ENCODE measurements around the gene CCDC142. TPM values are rescaled to one million over a fixed set of nuclear protein-coding genes. Genes with fewer than 3 reads are reported as not detected.

Gene CCDC142, protein sequence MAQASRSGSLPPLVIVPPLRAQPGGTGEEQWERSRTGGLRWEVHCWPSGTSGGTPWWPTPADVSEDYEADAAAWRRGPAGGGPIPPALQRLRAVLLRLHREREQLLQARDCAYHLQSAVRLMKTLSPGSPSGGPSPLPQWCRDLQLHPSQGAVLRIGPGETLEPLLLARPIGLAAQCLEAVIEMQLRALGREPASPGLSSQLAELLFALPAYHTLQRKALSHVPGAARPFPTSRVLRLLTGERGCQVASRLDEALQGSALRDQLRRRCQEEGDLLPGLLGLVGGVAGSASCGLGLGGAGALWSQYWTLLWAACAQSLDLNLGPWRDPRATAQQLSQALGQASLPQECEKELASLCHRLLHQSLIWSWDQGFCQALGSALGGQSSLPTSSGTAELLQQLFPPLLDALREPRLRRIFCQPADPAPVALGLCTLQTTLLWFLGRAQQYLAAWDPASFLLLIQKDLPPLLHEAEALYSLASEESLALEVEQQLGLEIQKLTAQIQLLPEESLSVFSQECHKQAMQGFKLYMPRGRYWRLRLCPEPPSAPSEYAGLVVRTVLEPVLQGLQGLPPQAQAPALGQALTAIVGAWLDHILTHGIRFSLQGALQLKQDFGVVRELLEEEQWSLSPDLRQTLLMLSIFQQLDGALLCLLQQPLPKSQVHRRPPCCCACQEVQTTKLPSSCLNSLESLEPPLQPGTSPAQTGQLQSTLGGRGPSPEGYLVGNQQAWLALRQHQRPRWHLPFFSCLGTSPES
- 1 to 10 TPM; 6.8 to 8.8 TPM for total RNA-seq
- long read RNA-seq, partial matches to known transcripts: 5 of 11 reads
- long read RNA-seq, other reads (novel, unspliced or antisense): 1 of 11 reads

DNA sequence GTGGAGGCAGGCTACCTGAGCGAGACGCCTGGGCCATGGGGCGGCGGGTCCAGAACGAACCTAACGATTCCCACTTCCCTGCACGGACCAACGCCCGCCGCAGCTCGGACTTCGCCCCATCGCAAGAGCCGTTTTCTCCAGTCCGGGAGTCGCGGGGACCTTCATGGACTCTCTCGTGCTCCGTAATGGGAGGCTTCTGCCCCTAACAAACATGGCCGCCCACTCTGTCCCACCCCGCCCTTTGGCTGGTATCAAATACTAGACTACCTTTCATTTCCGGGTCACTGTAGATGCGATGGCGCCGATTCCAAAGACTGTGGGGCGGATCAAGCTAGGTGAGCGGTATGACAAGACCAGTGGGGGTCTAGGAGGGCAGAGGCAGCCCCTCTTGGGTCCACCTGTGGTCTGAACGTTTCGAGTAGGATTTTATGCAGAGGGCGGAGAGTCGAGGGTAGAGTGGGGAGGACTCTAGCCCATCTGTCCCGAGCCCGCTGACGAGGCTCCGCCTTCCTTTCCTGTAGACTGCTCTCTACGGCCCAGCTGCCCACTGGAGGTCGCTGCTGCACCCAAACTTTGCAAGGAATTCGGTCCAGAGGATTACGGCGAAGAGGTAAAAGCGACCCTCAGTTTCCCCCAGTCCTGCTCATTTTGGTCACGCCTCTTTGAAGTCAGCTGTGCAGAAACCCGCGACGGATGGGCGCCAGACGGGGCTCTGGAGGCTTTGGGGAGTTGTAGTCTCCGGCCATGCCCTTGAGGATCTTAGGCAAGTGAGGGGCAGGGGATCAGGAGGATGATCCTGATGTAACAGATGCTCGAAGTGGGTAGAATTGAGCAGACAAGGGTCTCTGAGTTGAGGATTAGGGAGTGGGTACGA is at the start of gene CCDC142, which contains the start of gene TTC31:
Gene CCDC142 (minus strand): TSS at position 198 of the 874 bp plus-strand sequence. CDS start 161 bp downstream, at position 37.
Gene TTC31 (plus strand): TSS at position 281 of the 874 bp plus-strand sequence. CDS start 15 bp downstream, at position 296.
- ATAC-seq: peak; percentile 98 to 99
- intact Hi-C loops (cut with DNase I): loop anchor here (2.0 to 10.0 kb wide), 2 partner anchors 102 to 104 kb away; no protein-coding TSS in a partner anchor
- peak; percentile 97 for DNase-seq

DNA sequence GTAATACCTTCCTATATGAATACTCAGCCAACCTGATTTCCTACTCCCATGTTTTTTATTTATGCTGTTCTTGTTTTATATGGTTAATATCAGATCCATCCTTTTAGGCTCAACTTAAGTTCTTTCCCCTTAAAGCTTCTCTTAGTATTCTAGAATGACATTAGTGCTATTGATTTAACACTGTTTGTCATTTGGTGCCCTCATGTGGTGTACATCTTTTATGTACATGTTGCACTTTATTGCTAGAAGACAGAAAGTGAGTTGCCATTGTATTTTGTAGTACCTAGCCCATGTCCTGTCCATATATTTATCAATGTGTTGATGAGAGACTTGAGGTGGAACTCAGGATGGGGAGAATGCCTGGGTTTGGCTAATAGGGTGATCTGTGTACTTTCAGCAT is 49.4 kb upstream of the CCDC142 start:
- intact Hi-C loops (cut with DNase I): loop anchor here in 1 of 2 donors (5.0 kb wide), 1 partner anchor 55 kb away; no protein-coding TSS in a partner anchor

DNA sequence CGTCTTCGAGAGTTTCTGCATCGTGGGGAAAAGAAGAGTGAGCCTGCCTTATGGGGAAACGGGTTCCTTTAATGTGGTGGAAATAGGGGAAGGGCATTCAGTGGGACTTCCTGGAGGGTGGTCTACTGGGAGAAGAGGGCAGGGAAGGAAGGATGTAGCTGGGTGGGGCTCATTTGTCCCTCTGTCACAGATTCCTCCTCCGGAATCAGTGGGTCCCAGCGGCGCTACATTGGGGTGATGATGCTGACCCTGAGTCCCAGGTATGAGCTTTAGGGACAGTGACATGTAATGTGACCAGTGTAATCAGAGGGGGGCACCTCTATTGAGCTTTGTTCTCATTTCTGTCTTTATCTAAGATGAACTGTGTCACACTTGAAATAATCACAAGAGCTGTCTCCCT is 48.9 kb upstream of the CCDC142 start:
- DNase-seq (no peak), ATAC-seq (no peak)
- intact Hi-C loops (cut with DNase I): loop anchor here in 1 of 2 donors (5.0 kb wide), 1 partner anchor 56 kb away; no protein-coding TSS in a partner anchor

More for the DNA sequence above, 49.4 kb upstream of the CCDC142 start:
- ATAC-seq (no peak), DNase-seq (no peak)

DNA sequence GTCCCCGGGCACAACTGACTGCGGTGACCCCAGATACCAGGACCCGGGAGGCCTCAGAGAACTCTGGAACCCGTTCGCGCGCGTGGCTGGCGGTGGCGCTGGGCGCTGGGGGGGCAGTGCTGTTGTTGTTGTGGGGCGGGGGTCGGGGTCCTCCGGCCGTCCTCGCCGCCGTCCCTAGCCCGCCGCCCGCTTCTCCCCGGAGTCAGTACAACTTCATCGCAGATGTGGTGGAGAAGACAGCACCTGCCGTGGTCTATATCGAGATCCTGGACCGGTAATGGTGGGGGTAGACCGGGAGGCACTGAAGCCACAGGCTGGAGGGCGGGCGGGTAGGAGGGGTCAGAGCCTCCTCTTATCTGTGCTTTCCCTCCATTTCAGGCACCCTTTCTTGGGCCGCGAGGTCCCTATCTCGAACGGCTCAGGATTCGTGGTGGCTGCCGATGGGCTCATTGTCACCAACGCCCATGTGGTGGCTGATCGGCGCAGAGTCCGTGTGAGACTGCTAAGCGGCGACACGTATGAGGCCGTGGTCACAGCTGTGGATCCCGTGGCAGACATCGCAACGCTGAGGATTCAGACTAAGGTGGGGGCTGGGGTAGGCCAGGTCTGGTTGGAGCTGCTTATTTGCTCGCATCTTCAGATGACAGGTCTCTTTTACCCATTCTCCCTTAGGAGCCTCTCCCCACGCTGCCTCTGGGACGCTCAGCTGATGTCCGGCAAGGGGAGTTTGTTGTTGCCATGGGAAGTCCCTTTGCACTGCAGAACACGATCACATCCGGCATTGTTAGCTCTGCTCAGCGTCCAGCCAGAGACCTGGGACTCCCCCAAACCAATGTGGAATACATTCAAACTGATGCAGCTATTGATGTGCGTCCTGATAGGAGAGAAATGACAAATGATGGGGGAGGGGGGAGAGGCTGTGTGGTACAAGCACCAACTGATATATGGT is 47.7 kb upstream of the CCDC142 start:
- DNase-seq: no peak
- intact Hi-C loops (cut with DNase I): loop anchor here in 1 of 2 donors (5.0 kb wide), 1 partner anchor 57 kb away; no protein-coding TSS in a partner anchor
- ATAC-seq: peak; percentile 34 to 53

DNA sequence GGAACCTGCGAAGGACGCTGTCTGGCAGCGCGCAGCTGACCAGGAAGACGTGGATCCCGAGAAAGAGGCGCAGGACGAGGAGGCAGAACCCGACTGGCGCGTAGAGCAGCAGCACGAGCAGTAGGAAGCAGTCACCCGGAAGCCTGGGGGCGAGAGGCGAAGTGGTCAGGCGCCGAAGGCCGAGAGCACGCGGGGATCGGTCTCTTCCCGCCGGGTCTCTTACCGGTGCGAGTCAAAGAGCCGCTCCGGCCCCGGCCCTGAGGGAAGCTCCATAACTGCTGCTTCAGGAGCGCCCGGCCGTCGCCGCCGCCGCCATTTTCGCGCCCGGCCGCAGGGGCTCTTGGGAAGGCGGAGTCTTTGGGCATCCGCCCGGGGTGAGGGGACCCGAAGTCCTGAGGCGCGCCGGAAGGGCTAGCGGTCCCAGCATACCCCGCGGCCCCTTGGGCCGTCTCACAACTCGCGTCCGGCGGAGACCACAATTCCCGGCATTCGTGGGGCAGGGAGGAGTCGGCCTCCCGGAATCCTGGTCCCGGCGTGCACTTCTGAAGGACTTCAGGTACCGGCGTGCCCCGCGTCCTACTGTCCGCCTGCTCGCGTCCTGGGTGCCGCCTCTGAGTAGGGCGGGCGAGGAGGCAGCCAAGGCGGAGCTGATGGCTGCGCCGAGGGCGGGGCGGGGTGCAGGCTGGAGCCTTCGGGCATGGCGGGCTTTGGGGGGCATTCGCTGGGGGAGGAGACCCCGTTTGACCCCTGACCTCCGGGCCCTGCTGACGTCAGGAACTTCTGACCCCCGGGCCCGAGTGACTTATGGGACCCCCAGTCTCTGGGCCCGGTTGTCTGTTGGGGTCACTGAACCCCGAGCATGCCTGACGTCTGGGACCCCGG is 46.8 kb upstream of the CCDC142 start, which contains the start of the genes AUP1 and HTRA2:
Gene AUP1 (minus strand): TSS at position 350 of the 882 bp plus-strand sequence. CDS start 77 bp downstream, at position 273.
Gene HTRA2 (plus strand): TSS at position 577 of the 882 bp plus-strand sequence. CDS start 74 bp downstream, at position 651.
- intact Hi-C loops (cut with DNase I): loop anchor here in 1 of 2 donors (2.0 to 5.0 kb wide), 2 partner anchors 19 to 58 kb away; no protein-coding TSS in a partner anchor
- ATAC-seq (peak; percentile 95 to 97), DNase-seq (peak; percentile 99)

DNA sequence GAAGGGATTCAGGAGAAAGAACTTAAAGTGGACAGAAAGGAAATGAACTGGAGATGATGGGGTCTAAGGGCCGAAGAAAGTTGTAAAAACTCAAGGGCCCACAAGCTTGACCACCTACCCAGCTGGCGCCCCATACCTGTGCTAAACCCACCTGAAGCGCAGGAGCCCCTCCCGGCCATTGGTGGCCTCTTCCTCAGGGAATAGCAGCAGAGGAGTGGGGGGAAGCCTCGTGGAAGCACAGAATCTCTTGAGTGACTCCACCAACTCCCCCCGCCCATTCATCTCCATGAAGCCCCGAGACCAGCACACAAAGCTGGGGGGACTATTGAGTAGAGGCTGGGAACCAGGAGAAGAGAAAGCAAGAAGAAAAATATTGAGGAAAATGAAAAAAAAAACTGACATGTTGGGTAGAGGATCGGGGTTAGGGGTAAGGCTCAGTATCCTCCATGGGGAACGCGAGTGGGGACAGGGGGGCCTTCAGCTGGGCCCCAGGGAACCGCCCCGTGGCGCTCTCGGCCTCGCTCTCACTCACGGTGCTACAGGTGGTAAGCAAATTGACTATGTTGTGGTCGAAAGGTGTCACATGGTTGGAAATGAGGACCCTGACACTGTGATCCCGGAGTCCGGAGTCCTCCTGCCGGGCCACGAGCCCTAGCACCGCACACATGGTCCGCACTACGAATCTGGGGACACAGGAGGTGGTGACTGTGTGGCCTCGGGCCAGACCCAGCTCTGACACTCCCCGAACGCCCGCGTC is 46.0 kb upstream of the CCDC142 start:
- DNase-seq (no peak), ATAC-seq (peak; percentile 0 to 1)
- intact Hi-C loops (cut with DNase I): loop anchor here in 1 of 2 donors (2.0 kb wide), 1 partner anchor 18 kb away; no protein-coding TSS in a partner anchor

DNA sequence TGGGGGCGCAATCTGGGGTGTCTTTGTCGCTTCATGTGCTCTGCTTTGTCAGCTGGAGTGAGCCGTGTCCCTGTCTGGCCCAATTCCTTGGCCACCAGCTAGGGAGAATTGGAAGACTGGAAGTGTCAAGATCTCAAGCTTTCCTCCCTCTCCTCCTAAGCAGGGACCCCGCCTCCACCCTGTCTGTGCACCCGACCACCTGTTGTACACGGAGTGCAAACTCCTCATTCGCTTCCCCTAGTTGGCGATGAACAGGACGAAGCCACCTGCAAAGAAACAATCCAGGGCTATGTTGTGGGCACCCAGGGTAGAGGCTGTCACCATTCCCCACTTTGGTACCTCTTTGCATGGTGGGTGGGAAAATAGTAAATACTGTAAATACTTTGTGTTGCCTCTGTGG is 44.9 kb upstream of the CCDC142 start:
- ATAC-seq: no peak
- intact Hi-C loops (cut with DNase I): loop anchor here in 1 of 2 donors (2.0 kb wide), 1 partner anchor 17 kb away; no protein-coding TSS in a partner anchor
- DNase-seq: no peak

DNA sequence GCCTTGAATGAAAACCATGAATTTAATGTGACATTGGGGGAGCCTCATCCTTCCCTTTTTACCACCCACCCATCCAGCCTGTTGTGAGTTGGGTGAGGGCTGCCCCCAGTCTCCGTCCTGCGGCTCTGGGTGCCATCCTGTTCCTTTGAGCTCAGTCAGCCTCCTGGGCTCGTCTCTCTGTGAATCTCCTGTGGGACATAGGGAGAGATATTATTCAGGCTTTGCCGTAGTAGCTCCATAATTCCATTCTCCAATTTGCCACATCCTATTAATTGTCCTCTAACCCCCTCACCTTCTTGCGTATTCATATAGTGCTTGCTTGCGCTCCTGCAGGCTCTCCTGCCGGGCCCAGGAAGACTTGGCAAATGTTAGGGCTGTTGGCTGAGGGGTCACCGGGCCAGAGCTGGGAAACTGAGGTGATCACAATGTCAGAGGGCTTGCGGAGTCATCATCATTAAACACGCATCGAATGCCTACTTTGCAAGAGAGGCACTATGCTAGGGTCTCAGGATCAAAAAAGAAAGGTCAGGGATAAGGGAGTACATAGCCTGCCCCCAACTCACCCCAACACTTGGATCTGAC is 43.9 kb upstream of the CCDC142 start:
- intact Hi-C loops (cut with DNase I): no loop called here
- DNase-seq: no peak

DNA sequence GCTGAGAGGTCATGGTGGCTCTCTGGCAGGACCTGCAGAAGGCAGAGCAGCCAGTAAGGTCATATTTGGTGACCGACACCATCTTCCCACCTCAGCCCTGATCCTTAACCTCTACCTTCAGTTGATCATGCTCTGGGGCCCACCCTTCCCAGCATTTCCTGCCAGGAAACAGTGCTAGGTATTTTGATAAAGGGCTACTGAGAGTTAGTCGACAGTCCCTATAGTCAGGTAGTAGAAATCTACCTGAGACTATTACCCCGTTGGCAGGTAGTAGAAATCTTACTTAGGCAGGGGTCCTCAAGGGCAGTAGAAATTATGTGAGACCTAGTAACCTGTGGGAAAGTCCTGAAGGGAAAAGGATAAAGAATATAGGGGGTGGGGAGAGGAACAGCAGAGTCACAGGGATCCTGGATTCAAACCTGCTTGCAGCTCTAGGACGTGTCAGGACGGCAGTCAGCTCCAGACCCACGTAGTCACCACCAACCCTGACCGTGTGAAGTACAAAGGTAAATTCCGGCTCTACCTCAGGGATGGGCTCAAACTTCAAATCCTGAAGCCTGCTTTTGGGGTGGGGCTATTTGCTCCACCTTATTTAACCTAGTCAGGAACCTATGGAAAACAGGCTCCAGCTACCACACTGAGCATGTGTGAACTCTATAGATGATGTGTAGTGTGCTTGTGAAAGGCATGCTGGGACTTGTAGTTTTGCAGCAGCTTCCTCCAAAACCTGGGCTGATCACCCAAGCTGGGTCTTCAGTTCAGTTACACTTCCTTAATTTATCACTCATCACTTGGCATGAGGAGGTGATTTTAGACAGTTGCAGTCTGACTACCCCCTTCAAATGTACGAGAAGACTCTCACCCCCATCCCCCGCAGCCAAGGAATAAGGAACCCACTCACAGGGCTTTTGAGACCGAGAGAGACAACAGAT is 43.2 kb upstream of the CCDC142 start, which contains the start of gene DQX1:
Gene DQX1 (minus strand): TSS at position 515 of the 932 bp plus-strand sequence. CDS start 502 bp downstream, at position 13.
- intact Hi-C loops (cut with DNase I): no loop called here
- ATAC-seq (no peak), DNase-seq (no peak)

More for the DNA sequence above, 43.9 kb upstream of the CCDC142 start:
- ATAC-seq: no peak

DNA sequence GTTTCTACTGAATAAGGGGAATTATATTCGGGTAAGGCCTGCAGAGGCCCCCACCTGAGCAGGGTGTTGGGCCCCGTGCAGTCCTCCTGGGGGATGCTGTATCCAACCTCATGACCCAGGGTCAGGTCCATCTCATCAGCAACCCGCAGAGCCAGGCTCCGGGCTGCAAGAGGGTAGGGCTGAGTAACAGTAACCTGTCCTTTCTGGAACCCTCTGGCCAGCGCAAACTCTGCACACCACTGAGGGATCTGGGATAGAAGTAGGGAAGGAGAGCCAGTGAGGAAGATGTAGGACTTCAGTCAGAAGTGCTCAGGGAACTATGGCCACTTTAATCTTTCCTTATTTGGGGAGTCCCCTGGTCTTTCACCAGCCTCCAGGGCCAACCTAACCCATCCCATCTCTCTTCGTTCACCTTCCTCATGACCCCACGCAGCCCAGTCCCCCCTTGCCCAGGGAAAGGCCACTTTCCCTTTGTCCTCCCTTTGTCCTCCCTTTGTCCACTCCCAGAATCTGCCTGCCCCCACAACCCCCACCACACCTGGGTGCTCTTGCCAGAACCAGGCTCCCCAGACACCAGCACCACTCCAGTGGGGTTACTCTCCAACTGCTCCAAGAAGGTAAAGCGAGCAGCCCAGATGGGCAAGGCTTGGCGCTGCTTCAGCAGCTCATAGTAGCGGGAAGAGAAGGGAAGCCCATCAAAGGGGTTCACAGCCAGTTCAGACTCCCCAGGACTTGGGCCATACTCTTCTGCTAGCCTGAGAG is 42.3 kb upstream of the CCDC142 start:
- intact Hi-C loops (cut with DNase I): no loop called here
- DNase-seq: no peak

DNA sequence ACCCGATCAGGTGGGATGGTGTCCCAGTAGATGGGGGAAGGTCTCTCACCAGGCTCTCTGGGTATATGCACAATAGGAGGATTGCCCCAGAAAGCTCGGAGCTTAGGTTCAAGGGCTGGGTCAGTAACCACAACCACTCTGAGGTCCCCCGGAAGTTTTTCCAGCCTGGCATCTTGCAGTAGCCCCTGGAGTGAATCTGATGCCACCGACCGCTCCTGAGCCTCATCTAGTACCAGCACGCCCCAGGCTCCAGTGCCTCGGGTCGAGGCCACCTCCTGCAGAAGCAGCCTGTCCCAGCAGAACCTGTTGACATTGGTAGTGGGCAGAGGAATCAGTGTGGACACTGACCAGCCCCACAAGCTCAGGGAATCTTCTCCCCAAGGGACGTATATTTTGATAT is 41.2 kb upstream of the CCDC142 start:
- DNase-seq: no peak
- ATAC-seq: no peak
- intact Hi-C loops (cut with DNase I): no loop called here

More for the DNA sequence above, 42.3 kb upstream of the CCDC142 start:
- no peak for ATAC-seq

DNA sequence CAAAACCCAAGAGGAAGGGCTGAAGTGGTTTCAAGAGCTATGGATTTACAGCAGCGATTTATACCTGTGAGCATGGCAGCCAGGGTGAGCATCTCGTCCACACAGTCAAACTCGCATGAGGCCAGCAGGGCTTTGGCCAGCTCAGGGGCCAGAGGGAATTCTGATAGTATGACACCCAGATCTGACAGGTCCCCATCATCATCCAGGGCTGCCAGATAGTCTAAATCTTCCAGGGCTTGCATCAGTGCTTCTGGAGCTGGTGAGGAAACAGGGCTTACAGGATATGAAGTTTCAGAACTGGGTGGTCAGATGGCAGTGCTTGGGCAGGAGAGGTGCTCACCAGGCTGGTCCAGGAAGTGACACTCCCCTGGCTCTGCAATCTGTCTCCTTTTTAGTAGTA is 39.7 kb upstream of the CCDC142 start:
- no peak for DNase-seq
- intact Hi-C loops (cut with DNase I): no loop called here
- no peak for ATAC-seq

DNA sequence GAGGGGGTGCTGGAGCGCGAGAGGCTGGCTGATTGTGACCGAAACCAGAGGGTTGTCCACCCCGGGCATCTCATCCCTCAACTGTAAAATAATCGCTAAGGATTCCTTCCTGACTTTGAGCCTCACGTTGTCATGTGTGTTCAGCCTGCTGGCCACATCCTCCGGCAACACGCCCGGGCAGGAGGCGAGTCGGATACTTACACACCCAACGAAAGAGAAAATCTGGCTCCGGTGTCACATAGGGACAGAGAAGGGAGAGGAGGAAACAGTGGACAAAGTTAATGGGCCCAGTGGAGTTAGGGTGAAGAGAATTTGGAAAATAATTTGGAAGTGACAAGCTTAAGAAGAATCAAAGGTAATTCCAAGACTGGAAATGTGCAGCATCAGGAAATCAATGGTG is 33.9 kb upstream of the CCDC142 start:
- ATAC-seq: no peak
- intact Hi-C loops (cut with DNase I): no loop called here
- no peak for DNase-seq

All from left cardiac atrium (tissue), 4 donors.